NCI-H1105 (cell line): ENCODE results near the gene LMX1B.

ENCODE experiments used
- DNase-seq: peaks from one replicate; lab custom pipeline; 2025; lab: John Stamatoyannopoulos, UW

Gene LMX1B

DNA sequence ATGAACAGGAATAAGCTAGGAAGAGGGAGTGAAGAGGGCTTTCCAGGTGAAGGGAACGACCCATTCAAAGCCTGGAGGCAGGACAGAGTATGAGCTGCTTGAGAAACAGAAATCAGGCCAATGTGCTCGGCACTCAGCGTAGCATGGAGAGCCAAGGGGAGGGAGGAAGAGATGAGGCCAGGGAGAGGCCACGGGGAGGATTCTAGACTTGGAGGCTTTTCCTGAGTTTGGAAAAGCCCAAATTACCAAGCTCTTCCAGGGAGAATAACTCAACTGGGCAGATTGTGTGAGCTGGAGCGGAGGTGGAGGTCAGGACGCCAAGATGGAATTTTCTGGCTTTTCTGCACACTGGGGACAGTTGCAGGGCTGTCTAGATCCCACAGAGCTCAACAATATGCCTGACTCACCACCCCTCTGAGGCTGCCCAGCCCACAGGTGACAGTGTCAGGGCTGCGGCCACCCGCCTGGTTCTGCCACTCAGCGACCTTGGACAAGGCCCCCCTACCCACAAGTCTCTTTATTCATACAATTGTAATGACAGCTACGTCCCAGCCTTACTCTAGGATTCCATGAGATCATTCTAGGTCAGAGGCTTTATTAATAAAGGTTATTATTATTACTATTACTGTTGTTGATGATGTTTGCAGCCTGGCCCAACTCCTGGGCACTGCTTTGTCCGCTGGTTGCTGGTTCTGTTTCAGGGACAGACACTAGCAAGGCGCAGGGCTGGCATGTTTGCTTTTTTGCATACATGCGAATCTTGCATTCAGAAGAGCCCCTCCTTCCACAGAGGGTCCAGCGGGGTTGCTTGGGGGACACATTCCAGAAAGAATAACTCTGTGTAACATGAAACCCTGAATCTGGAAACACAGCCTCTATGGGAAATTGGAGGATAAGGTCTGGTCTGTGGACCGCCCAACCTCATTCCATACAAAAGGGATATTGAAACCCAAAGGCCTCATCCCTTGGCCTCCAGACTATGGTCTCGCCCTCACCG lies 9.4 kb upstream of the LMX1B start:
- no peak for DNase-seq

- no peak for DNase-seq
Observed at GRCh38 chr9:126605792-126606482, 7.8 kb upstream of the LMX1B start.

GRCh38 chr9:126606483-126606870 lies 7.3 kb upstream of the LMX1B start:
- no peak for DNase-seq

DNA sequence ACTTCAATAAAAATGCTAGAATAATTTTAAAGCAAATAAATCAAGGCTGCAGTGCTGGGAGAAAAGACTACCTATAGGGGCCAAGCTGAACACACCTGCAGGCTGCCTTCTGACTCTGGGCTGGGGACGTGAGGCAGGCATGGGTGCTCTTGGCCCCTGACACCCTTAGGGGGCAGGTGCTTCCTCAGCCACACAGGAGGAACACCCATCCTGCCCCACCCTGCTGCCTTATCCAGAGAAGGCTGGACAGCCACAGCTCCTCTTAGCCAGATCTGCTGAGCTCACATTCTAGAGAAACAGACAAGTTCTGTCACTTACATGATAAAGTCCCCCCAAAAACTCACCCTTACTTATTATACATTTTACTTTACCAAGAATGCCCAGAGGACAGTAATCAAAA lies 6.6 kb upstream of the LMX1B start:
- no peak for DNase-seq

- DNase-seq = no peak
Observed at GRCh38 chr9:126607731-126608130, 6.0 kb upstream of the LMX1B start.

DNA sequence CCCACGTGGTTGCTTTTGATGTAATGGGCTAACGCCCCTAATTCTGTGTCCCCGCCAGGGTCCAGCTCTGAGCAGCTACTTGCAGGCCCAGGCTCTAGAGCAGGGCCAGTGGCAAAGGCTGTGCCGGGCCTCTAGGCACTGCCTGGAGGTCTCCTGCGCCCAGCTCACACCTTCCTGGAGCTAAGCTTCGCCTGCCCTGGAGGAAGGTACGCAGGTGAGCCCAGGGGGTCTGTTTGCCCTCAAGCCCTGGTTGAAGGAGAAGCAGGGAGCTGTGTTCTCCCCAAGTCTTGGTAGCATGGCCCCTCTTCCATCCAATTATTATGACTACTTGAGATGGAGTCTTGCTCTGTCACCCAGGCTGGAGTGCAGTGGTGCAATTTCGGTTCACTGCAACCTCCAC lies 5.2 kb upstream of the LMX1B start:
- no peak for DNase-seq

DNA sequence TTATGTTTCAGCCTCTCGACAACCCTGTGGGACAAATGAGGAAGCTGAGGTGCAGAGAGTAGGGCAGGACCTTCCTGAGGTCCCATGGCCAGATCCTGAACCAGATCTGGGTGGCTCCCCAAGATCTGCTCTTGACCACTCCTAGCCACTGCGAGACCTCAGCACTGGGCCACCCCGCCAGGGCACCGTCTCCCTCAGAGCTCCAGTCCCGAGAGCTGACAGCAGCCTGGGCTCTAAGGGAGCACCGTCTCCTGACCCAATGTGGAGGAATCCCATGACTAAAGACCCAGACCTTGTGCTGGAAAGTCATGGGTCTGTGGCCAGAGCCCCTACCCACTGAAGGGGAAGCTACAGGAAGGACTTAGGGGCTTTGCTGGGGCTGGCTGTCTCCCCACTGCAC lies 4.5 kb upstream of the LMX1B start:
- no peak for DNase-seq

DNA sequence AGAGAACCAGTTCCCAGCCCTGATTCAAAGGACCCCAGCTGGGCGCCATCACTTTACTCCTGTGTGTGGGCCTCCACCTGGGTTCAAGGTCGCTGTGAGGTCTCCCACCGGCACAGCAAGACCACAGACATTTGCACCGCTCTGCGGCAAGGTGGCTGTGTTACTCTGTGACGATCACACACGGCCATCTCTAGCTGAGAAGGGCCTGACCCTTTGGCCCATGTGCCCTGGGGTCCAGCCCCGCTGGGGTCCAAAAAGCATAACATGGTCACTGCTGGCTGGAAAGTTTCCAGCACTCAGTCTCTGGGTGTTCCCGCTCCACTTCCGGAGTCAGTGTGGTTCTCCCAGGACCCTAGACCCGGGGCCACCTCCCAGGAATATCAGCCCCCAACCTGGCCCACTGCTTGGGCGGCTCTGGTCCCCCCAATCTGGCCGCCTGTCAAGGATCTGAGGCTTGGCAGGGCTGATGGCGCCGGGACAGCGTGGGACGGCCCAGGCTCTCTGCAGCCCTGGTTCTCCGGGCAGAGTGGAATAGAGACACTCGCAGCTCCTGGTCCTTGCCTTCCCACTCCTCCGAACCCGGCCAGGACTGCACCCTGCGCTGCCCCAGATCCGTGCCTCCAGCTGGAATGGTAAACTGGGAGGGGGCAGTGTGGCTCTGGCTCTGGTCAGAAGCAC lies 3.9 kb upstream of the LMX1B start:
- no peak for DNase-seq

DNA sequence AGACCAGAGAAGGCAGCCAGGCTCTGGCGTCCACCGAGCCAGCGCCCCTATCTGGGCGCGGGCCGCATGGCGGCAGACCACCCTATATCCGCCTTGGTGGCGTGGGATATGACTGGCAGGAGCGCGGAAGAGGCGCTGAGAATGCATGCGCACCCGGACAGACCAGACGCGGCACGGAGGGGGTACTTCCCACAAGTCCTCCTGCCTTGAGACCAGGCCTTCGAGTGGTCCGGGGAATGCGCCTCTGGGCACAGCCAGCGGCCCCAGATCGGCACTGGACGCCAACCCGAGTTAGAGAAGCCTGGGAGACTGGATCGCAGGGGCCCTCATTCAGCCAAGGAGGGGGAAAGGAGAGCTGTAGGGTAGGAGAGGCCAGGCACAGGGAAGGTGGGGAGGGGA lies 2.5 kb upstream of the LMX1B start:
- DNase-seq = no peak

DNA sequence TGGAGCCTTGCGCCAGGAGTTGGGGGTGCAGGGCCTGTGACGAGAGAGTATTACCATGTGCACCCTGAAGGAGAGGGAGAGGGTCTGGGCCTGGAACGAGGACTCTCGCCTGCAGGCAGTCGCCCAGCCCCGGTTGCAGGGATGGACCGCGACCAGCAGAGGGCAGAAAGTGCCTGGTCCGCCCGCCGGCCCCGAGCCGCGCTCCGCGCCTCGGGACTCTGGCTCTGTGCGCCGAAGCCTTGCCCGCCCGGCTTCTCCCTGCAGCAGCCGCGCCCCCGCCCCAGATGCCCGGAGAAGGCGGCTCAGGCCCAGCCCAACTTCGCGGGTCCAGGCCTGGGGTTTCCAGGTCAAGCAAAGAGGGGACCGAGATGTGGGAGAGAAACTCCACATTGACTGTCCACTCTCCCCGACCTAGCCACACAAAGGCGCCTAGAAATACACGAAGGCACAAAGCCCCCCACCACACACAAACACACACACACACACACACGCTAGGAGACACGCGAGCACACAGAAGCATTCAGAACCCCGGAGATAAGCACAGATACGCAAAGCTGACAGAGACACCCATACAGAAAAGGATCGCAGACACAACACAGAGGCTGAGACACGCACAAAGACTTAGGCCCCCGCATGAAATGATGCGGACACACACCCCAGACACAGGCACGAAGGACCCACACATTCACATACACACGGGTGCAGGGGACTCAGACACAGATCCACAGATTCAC lies 2.0 kb upstream of the LMX1B start:
- DNase-seq = peak; percentile 60

DNA sequence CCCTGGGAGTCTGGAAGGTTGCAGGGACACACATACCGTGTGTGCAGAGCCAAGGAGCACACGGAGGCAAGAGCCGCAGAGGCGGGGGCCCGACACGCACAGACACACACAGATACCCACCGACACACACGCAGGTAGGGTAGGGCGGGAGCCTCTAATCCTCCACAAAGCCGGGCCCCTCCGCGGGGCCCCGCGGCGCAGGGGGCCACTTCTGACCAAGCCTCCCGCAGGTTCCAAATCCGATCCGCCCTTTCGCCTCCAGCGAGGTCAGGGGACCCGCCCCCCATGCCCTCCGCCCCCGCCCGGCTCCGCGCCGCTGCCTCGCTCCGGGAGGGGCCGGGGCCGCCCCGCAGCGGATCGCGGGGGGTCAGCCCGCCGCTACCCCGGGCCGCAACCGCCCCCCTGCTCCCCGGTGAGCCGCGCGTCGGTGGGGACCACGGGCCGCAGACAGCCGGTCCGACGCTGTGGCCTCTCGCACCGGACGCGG lies 1.4 kb upstream of the LMX1B start:
- no peak for DNase-seq

- DNase-seq = no peak
Observed at GRCh38 chr9:126612813-126613641, 701 bp upstream of the LMX1B start.

GRCh38 chr9:126614088-126614454 lies 343 bp downstream of the LMX1B start:
- no peak for DNase-seq

- DNase-seq = no peak
Observed at GRCh38 chr9:126614455-126615244, 922 bp downstream of the LMX1B start.

DNA sequence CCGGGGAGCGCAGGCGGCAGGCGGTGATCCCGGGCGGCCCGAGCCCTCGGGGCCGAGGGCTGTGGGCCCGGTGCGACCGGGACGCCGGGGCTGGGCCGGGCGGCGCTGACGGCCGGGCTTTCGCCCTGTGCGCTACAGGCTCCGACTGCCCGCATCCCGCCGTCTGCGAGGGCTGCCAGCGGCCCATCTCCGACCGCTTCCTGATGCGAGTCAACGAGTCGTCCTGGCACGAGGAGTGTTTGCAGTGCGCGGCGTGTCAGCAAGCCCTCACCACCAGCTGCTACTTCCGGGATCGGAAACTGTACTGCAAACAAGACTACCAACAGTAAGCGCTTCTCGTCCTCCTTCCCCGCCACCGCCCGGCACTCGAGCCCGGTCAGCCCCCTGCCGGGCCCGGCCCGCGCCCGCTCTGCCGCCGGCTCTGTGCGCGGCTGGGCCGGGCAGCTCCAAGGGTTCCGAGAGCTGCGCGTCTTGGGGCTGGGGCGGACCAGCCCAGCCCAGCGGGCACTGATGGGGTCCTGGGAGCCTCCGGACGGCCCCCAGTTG lies 1.6 kb downstream of the LMX1B start:
- DNase-seq = peak; percentile 21

GRCh38 chr9:126615791-126616447 lies 2.2 kb downstream of the LMX1B start:
- no peak for DNase-seq

GRCh38 chr9:126616521-126616976 lies 2.8 kb downstream of the LMX1B start:
- DNase-seq = no peak

DNA sequence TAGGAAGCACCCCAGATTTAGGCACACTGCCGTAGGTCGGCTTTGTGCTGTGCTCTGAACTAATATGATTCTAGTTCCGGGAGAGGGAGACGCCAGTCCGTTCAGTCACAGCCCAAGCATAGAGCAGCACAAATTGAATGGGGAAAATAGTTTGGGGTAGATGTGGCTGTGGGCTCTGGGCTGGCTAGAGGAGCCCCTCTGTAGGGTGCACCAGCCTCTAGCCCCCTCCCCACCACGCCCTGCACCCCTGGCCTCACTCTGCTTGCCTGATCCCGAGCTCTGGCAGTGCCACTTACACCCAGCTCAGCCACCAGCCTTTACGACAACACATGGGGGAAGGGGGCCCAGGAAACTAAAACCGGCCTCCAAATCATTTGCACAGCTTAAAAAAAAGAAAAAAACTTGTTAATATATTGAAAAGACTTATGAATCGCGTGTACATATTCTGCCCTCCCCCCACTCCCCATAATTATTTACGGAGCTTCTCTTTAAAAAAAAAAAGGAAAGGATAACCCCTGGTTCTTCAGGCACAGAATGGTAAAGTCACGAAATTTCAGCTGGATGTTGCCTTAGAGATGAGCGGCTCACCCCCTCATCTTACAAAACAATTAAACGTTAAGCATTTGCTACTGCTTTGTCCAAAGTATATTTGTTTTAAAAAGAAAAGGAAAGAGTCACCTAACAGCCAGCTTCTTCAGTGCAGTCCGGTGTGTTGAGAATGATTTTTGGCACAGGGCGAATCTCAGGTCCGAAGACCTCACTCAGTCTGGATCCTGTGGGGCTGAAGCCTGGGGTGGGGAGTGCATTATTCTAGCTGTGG lies 3.5 kb downstream of the LMX1B start:
- no peak for DNase-seq
